HG03439 (cell line): Measurements from ENCODE around the gene CAMK2N2.
A peak's percentile ranks its signal among the peaks of the same experiment; 100 is the strongest.

Experiments used
- ATAC-seq: cut with Tn5 transposase; IDR thresholded peaks from one replicate; pipeline ENCODE4 v1.9.1; 2021; ENCODE audit warnings: mild to moderate bottlenecking, moderate library complexity; ENCODE audit not compliant: unreplicated experiment

CAMK2N2 gene

DNA sequence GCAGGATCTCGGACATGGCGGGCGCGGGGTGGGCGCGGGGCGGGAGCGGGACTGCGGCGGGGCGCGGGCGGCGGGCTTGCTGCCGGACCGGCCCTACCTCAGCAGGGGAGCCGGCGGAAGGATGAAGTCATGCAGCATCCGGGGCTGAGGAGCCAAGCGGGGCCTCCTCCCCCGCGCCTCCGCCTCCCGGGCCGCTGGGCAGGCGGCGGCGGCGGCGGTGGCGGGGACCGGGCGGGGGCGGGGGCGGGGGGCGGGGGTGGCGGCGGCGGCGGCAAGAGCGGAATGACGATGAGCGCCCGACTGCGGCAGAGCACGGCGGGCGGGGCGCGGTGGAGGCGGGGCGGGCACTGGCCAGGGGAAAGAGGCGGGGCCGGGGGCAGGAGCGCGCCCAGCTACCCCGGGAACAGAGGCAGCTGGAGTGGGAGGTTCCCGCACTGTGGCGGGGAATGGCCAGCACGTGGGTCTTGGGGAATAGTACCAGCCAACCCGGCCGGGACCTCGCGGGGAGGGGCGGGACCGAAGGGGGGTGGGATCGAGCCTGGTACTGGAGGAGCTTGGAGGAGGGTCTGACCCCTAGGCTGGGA, at the start of gene CAMK2N2:
TSS of gene CAMK2N2 (minus strand) at position 284 of the 584 bp plus-strand sequence. CDS start at position 16, 268 bp downstream.
- no peak for ATAC-seq

DNA sequence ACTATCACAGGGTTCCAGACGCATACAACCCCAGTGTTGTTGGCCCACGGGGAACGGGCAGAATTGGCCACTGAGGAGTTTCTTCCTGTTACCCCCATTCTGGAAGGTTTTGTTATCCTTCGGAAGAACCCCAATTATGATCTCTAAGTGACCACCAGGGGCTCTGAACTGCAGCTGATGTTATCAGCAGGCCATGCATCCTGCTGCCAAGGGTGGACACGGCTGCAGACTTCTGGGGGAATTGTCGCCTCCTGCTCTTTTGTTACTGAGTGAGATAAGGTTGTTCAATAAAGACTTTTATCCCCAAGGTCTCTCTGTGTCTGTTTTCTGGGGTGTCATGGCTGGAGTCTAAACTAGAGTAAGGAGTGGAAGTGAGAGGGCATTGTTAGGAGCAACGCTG, 47.4 kb upstream of the CAMK2N2 start:
- no peak for ATAC-seq

DNA sequence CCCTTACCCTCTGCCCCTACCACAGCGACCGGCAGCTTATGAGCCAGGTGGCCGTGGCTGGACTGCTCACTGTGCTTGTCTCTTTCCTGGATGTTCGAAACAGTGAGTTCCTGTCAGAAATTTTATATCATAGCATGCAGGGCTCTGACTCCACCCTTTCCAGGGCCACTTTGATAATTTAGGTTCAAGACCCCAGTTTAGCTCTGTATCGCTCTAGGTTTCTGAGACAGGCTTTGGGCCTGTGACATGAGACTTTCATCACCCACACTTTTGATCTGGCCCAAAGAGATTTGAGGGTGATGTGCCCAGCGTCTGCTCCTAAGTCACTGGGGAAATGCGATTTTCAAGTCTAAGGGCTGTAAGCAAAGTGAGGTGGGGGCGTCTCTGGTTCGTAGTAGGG, 46.6 kb upstream of the CAMK2N2 start:
- no peak for ATAC-seq

DNA sequence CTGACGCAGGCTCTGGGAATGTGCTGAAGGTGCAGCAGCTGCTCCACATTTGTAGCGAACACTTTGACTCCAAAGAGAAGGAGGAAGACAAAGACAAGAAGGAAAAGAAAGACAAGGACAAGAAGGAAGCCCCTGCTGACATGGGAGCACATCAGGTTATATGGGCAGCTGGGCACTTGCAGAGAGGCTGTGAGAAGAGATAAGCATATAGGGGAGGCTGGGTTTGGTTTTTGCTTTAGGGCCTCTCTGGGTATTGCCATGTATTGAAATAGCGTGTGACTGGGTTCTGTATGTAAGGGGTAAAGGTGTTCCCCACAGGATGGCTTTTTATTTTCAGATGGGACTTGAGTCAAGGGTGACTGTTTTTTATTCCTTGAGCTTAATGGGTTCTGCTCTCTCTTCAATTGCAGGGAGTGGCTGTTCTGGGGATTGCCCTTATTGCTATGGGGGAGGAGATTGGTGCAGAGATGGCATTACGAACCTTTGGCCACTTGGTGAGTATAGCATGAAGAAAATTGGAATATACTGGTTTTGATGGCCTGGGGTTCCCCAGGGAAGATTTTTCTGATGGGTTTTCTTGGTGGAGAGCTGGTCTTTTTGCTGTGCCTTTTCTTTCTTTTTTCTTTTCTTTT, 45.1 kb upstream of the CAMK2N2 start:
- ATAC-seq: no peak

DNA sequence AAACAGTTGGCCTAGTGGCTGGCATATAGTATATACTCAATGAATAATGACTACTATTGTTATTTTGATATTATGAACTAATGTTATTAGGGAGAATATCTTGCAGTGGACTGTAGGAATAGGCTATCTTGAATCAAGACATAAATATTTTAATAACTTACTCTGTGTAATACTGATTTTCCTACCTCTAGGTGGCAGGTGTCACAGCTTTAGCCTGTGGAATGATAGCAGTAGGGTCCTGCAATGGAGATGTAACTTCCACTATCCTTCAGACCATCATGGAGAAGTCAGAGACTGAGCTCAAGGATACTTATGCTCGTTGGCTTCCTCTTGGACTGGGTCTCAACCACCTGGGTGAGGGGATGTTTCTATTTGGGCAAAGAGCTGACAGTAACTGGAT, 44.2 kb upstream of the CAMK2N2 start:
- no peak for ATAC-seq

DNA sequence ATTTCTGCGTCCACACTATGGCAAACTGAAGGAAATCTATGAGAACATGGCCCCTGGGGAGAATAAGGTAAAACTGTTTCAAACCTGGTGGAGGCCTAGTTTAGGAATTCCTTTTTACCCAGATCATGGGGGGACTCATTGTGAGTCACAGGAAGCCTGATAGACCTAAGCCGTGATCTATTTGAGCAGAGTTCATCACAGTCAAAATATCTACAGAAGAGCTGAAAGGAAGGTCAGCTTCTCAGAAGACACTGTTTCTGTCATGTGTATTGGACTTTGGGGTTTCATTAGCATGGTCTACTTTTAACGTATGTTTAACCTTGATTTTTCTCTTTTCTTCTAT, 39.0 kb upstream of the CAMK2N2 start:
- no peak for ATAC-seq

DNA sequence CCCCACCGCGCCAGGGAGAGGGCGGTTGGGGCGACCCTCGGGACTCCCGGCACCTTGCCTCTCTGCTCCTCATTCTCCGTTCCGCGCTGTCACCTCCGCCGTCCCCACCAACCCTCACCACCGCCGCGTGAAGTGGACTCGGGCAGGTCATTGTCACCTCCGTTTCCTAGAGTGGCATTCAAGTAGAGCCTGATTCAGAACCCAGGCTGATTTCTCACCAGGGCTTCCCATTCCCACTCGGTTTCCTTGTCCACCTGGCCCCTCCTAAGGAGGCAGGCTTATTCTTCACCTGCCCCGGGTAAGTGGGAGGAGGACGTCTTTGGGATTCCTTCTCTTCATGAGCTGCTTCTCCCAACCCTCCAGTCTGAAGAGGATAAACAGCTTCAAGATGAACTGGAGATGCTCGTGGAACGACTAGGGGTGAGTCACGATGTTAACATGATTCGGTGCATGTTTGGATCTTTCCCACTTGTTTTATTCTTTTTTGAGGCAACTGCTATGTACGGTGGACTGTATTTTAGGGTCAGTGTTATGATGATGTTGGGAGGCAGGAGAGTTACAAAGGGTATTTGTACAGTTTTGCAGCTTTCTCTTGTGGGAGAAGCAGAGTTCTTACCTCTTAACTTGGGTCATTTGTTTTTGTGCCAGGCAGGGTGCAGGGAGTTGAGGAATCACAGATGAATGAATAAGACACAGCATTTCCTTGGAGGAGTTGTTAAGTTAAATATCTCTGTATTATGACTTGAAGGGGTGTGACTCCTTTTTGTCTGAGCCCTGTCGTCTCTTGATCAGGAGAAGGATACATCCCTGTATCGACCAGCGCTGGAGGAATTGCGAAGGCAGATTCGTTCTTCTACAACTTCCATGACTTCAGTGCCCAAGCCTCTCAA, 38.4 kb upstream of the CAMK2N2 start:
- ATAC-seq: no peak

DNA sequence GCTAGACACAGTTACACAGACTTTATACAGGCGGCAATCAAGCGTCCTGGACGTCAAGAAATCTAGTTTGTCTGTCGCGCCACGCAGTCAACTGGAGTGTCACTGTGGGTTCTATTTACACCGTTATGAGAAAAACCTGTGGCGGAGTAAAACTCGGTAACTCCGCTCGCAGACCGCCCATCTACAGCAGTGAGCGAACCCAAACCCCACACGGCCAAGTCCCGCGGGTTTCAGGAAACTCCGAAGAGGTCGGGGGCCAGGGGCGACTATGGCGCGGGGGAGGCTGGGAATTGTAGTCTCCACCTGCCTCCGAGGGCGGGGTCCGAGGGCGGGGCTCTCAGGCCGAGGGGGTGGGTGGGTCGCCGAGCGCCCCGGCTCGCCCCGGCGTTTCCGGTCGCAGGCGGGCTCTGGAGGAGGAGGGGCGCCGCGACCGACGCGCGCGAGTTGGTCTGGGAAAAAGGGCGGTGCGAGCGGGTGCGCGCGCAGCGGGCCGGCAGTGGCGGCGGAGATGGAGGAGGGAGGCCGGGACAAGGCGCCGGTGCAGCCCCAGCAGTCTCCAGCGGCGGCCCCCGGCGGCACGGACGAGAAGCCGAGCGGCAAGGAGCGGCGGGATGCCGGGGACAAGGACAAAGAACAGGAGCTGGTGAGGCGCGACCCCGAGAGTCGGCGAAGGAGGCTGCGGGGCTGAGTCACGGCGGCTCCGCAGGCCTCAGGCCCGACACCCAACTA, 37.6 kb upstream of the CAMK2N2 start, which contains the start of gene PSMD2:
TSS of gene PSMD2 (plus strand) at position 483 of the 729 bp plus-strand sequence. CDS start at position 509, 26 bp downstream.
- ATAC-seq: peak; percentile 87

DNA sequence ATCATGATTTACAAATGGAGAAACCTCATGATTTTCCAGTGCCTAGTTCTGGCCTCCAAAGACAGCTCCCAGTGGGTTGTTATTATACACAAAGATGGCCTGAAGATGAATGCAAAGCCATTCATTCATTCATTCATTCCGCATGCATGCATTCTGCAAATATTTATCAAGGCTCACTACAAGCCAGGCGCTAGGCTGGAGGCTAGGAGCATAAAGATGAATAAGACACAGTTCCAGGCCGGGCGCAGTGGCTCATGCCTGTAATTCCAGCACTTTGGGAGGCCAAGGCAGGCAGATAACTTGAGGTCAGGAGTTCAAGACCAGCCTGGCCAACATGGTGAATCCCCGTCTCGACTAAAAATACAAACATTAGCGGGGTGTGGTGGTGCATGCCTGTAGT, 35.3 kb upstream of the CAMK2N2 start:
- no peak for ATAC-seq

DNA sequence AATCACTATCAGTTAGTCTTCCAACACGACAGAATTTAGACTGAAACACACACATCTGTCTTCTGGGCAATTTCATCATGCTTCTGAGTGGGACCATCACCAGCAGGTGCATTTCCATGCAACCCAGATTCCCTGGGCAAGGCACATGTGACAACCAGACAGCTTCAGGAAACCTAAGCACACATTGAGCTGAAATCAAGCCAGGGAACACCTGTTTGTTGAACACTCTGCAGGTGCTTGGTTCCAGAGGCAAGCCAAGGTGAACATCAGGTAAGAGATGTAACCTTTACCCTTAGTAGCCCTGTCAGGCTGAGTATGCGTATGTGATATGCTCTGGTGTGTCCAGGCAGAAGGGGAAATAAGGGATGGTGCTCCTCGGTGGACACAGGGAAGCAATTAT, 34.4 kb upstream of the CAMK2N2 start:
- ATAC-seq: no peak

DNA sequence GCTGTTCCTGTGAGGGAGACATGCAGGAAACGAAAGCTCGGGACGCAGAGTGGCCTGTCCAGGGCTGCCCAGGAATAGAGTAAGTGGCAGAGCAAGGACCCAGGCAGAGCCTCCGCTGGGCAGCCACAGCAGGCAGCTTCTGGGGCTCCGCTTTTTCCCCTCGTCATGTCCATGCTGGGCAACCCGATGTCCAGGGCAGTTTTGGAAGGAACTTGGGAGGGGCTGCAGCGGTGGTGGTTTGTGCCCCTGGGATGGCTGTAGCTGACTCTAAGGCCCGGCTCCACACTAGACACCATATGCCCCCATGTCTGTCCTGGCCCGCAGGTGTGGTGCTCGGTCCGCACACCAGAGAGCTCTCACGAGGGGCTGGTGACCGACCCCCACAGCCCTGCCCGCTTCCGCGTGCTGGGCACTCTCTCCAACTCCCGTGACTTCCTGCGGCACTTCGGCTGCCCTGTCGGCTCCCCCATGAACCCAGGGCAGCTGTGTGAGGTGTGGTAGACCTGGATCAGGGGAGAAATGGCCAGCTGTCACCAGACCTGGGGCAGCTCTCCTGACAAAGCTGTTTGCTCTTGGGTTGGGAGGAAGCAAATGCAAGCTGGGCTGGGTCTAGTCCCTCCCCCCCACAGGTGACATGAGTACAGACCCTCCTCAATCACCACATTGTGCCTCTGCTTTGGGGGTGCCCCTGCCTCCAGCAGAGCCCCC, 30.5 kb upstream of the CAMK2N2 start:
- no peak for ATAC-seq

DNA sequence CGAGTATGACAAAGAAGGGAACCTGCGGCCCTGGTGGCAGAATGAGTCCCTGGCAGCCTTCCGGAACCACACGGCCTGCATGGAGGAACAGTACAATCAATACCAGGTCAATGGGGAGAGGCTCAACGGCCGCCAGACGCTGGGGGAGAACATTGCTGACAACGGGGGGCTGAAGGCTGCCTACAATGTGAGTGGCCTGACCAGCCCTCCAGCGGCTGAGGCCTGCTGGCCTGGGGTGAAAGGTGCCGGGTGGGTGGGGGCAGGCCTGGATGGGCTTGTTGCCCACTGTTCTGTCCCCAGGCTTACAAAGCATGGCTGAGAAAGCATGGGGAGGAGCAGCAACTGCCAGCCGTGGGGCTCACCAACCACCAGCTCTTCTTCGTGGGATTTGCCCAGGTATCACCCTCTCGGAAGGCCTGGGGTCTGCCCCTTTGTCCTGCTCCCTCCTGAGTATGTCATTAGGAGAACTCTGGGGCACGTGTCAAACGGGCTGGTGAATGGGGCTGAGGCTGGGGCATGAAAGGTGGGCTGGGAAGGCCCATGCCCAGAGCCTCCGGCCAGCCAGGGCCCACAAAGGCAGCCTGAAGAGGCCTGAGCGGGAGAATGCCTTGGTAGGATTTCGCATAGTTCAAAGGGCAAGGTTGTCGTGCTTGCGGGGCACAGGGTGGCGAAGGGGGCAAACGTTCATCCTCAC, 29.8 kb upstream of the CAMK2N2 start:
- ATAC-seq: no peak

DNA sequence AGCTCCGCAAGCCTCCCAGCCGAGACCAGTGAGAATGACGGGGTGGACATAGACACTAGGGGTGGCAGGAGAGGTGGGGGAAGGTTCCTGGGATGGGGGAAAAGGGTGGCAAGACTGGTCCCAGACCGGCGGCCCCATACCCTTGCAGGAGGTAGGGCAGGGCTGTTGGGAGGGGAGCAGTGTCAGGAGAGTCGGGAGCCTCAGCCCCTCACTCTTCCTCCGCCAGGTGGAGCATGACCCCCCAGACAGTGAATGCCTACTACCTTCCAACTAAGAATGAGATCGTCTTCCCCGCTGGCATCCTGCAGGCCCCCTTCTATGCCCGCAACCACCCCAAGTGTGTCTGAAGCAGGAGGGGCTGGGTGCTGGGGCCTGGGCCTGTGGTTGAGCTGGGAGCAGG, 29.0 kb upstream of the CAMK2N2 start:
- ATAC-seq: no peak

DNA sequence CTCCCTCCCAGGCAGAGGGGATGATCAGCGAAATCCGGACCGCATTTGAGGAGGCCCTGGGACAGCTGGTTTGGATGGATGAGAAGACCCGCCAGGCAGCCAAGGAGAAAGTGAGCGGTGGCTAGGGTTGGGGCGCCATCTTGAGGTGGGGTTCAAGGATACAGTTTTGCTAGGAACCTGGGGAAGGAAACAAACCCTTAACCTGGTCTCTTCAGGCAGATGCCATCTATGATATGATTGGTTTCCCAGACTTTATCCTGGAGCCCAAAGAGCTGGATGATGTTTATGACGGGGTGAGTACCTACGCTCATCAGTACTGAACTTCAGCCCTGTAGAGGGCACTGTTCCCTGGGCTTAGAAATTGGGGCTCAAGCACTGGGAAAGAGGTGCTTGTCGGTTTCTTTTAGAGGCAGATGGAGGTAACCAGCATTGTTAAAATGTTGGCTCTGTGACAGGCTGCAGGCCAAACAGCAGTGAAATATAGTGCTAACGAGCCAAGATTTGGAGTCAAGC, 28.1 kb upstream of the CAMK2N2 start:
- ATAC-seq: no peak

DNA sequence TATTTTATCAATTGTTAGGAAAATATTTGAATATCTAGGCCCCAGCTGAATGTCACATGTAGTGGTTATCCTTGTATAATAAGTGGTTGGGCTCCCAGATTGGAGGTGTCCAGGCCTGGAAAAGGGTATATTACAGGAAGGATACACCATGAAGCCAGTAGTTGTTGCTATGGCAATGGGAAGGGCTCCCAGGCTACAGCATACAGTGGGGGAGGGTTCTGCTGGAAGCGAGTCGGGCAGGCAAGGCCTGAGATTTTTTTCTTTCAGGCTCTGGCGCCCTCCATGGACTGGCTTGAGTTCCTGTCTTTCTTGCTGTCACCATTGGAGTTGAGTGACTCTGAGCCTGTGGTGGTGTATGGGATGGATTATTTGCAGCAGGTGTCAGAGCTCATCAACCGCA, 23.3 kb upstream of the CAMK2N2 start:
- no peak for ATAC-seq

DNA sequence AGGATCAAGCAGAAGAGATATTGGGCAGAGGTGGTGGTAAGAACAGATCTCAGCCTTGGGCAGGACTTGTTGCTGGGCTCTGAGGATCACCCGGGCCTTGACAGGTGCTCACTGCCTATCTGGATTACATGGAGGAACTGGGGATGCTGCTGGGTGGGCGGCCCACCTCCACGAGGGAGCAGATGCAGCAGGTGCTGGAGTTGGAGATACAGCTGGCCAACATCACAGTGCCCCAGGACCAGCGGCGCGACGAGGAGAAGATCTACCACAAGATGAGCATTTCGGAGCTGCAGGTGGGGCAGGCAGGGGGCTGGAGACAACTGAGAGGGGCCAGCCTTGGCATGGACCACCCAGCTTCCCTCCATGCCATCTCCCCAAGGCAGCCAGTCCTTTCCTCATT, 22.3 kb upstream of the CAMK2N2 start:
- ATAC-seq: no peak

DNA sequence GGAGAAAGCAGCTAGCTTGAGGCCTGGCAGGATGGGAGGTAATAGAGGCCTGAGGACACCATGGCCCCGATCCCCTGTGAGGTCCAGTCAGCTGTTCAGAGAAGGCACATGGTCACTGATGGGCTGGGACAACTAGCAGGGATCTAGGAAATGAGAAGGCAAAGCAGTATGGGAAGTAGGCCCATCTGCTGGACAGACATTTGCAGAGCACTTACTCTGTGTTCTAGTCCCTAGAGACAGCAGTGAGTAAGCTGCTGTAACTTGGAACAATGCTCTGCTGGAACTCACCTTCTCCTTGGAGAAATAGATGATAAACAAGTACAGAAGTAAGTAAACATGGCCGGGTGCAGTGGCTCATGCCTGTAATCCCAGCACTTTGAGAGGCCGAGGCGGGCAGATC, 21.6 kb upstream of the CAMK2N2 start:
- no peak for ATAC-seq

DNA sequence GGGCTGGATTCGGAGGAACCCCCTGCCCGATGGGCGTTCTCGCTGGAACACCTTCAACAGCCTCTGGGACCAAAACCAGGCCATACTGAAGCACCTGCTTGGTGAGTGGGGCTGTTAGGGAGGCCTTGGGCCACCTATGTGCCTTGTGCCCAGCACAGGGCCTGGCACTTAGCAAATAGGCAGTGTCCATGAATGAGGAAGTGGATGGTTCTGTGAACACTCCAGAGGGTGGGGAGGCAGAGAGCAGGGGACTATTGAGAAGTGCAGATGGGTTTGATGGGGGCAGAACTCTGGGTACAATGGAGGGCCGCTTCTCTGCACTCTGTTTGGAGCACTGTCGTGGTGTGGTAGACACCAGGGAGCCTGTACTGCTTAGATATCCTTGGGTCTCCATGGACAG, 16.0 kb upstream of the CAMK2N2 start:
- ATAC-seq: no peak

DNA sequence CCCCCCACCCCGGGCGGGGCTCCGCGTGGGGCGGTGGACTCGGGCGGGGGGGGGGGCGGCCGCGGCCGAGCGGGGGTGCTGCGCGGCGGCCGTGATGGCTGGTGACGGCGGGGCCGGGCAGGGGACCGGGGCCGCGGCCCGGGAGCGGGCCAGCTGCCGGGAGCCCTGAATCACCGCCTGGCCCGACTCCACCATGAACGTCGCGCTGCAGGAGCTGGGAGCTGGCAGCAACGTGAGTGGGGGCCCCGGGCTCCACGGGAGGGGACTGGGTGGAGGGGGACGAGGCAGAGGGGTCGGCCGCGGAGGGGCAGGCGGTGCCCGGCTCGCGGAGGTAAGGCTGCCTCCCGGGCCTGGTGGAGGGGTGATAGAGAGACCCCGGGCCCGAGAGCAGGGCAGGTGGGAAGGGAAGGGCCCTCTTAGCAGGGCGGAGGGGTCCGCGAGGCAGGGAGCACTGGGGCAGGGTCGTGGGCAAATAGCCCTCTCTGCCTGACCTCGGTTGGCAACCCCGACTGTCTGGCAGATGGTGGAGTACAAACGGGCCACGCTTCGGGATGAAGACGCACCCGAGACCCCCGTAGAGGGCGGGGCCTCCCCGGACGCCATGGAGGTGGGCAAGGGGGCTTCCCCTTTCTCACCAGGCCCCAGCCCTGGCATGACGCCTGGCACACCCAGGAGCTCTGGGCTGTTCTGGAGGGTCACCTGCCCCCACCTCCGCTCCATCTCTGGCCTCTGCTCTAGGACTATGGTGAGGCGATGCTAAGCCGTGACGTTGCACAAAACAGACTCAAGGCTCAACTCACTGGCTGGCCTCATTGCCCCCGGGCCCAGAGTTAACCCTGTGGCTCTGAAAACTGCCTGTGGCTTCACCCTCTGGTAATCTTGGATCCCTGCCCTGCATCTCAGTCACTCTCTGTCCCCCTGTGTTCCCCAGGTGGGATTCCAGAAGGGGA, 14.9 kb upstream of the CAMK2N2 start, which contains the start of gene ECE2:
TSS of gene ECE2 (plus strand) at position 62 of the 950 bp plus-strand sequence. CDS start at position 194, 132 bp downstream.
- no peak for ATAC-seq
